ENCODE data around the gene FHOD1. TPM values are rescaled to one million over a fixed set of nuclear protein-coding genes. Genes with fewer than 3 reads are reported as not detected.

Gene FHOD1
- total and polyA plus RNA-seq, 2 of the 13 experiments (the other 11 are each of a cell fraction or from before 2014, with no cell fraction given) = 20.0 to 20.8 TPM

GRCh38 chr16:67210069-67210937 lies 37.0 kb downstream of the FHOD1 start (continued):
- TF ChIP-seq TFDP1 (CRISPR knock-in tag; IDR thresholded peaks at IDR 0.05; ENCODE audit: borderline replicate concordance) (no peak), PHB2 (IDR thresholded peaks at IDR 0.05; ENCODE audit: partially characterized antibody) (no peak), ARNTL (CRISPR knock-in tag; IDR thresholded peaks at IDR 0.05) (no peak), SP140L (CRISPR knock-in tag; IDR thresholded peaks at IDR 0.05; ENCODE audit: borderline replicate concordance) (no peak), SRF (IDR thresholded peaks at IDR 0.05; ENCODE audit: low read depth, low read length) (no peak), PHF5A (CRISPR knock-in tag; IDR thresholded peaks at IDR 0.05; ENCODE audit: low read depth, unreplicated experiment) (no peak), HOXA5 (CRISPR knock-in tag; IDR thresholded peaks at IDR 0.05) (no peak), ZNF383 (CRISPR knock-in tag; IDR thresholded peaks at IDR 0.05; ENCODE audit: borderline replicate concordance) (no peak), ZNF441 (CRISPR knock-in tag; IDR thresholded peaks at IDR 0.05; ENCODE audit: borderline replicate concordance) (no peak), ZNF367 (CRISPR knock-in tag; IDR thresholded peaks at IDR 0.05; ENCODE audit: borderline replicate concordance) (no peak), ISL2 (CRISPR knock-in tag; IDR thresholded peaks at IDR 0.05) (0 out of 2 replicates have a peak, but pooled peaks have one; percentile 10), ELF1 (CRISPR knock-in tag; IDR thresholded peaks at IDR 0.05) (no peak), KDM1A (CRISPR knock-in tag; IDR thresholded peaks at IDR 0.05) (no peak), NR2F1 (CRISPR knock-in tag; IDR thresholded peaks at IDR 0.05) (peak; percentile 63 to 87; a peak in 3 of 4 replicates), ZNF572 (CRISPR knock-in tag; IDR thresholded peaks at IDR 0.05) (no peak; the same call in 1 of the 2 replicates), HIVEP1 (CRISPR knock-in tag; IDR thresholded peaks at IDR 0.05) (no peak), ZNF597 (CRISPR knock-in tag; IDR thresholded peaks at IDR 0.05) (no peak), ZNF792 (CRISPR knock-in tag; IDR thresholded peaks at IDR 0.05) (no peak), AKAP8 (CRISPR knock-in tag; IDR thresholded peaks at IDR 0.05) (no peak), ZKSCAN8 (CRISPR knock-in tag; IDR thresholded peaks at IDR 0.05; ENCODE audit: borderline replicate concordance) (no peak), ZFP91 (CRISPR knock-in tag; IDR thresholded peaks at IDR 0.05; ENCODE audit: borderline replicate concordance) (peak; percentile 58; the same call in 1 of the 2 replicates), CERS6 (CRISPR knock-in tag; IDR thresholded peaks at IDR 0.05) (no peak), EEA1 (CRISPR knock-in tag; IDR thresholded peaks at IDR 0.05; ENCODE audit: borderline replicate concordance) (no peak), AHR (CRISPR knock-in tag; IDR thresholded peaks at IDR 0.05) (no peak), MYC (CRISPR knock-in tag; IDR thresholded peaks at IDR 0.05; ENCODE audit: borderline replicate concordance) (no peak; the same call in 1 of the 2 replicates), SMARCC2 (IDR thresholded peaks at IDR 0.05) (no peak), SP1 (IDR thresholded peaks at IDR 0.05) (no peak), SP1 (CRISPR knock-in tag; IDR thresholded peaks at IDR 0.05) (0 out of 2 replicates have a peak, but pooled peaks have one; percentile 29)
